SK-N-SH treated with all-trans-retinoic acid at 6 μM for 48 hours (cell line): ENCODE data around the gene FRMD4A.

Experiments used
- ATAC-seq: fragments of 200-7000 bp; cut with Tn5 transposase; 3 replicates; pipeline ENCODE4 v1.9.1; 2020; ENCODE audit warnings: mild to moderate bottlenecking, moderate library complexity
- ARNTL ChIP-seq: fragments of 450-650 bp; formaldehyde crosslinking; IDR thresholded peaks from 2 replicates; pipeline ENCODE4 v1.5.0; 2020; ENCODE audit warnings: low read depth, mild to moderate bottlenecking, moderate library complexity, borderline replicate concordance
- BACH2 ChIP-seq: fragments of 250-450 bp; sonication (Bioruptor Pico); IDR thresholded peaks from 2 replicates; pipeline ENCODE4 v1.9.0; 2021; ENCODE audit warnings: mild to moderate bottlenecking, borderline replicate concordance
- CREB5 ChIP-seq: fragments of 250-450 bp; sonication (Bioruptor Pico); IDR thresholded peaks from 2 replicates; pipeline ENCODE4 v1.5.1; 2020; ENCODE audit warnings: low read depth, mild to moderate bottlenecking, moderate library complexity
- CSRNP3 ChIP-seq: fragments of 250-450 bp; sonication (Bioruptor Pico); IDR thresholded peaks from 2 replicates; pipeline ENCODE4 v1.5.1; 2021; ENCODE audit warnings: mild to moderate bottlenecking, moderate library complexity
- ESRRG ChIP-seq: fragments of 250-450 bp; sonication (Bioruptor Pico); IDR thresholded peaks from 2 replicates; pipeline ENCODE4 v1.6.1; 2021; ENCODE audit warnings: mild to moderate bottlenecking
- GLIS3 ChIP-seq: fragments of 250-450 bp; sonication (Bioruptor Pico); IDR thresholded peaks from 2 replicates; pipeline ENCODE4 v1.5.0; 2020; ENCODE audit warnings: mild to moderate bottlenecking, moderate library complexity
- ISL1 ChIP-seq: fragments of 250-450 bp; sonication (Bioruptor Pico); IDR thresholded peaks from 2 replicates; pipeline ENCODE4 v2.1.2; 2022; ENCODE audit warnings: mild to moderate bottlenecking, moderate library complexity
- OSR1 ChIP-seq: fragments of 250-450 bp; sonication (Bioruptor Pico); IDR thresholded peaks from 2 replicates; pipeline ENCODE4 v1.8.0; 2022; ENCODE audit warnings: moderate library complexity, mild to moderate bottlenecking, inconsistent platforms
- POU6F1 ChIP-seq: fragments of 250-450 bp; sonication (Bioruptor Pico); IDR thresholded peaks from 2 replicates; pipeline ENCODE4 v1.8.0; 2021; ENCODE audit warnings: low read depth, mild to moderate bottlenecking, moderate library complexity, borderline replicate concordance
- PPARA ChIP-seq: fragments of 250-450 bp; sonication (Bioruptor Pico); IDR thresholded peaks from 2 replicates; pipeline ENCODE4 v1.5.0; 2020; ENCODE audit warnings: mild to moderate bottlenecking, borderline replicate concordance
- RARB ChIP-seq: fragments of 250-450 bp; sonication (Bioruptor Pico); IDR thresholded peaks from 2 replicates; pipeline ENCODE4 v1.8.0; 2021; ENCODE audit warnings: mild to moderate bottlenecking, moderate library complexity
- SNAI2 ChIP-seq: fragments of 250-450 bp; sonication (Bioruptor Pico); IDR thresholded peaks from 2 replicates; pipeline ENCODE4 v1.5.0; 2020; ENCODE audit warnings: mild to moderate bottlenecking, moderate library complexity
- TCF4 ChIP-seq: fragments of 250-450 bp; sonication (Bioruptor Pico); IDR thresholded peaks from 2 replicates; pipeline ENCODE4 v1.8.0; 2021; ENCODE audit warnings: mild to moderate bottlenecking, moderate library complexity, borderline replicate concordance
- TSHZ2 ChIP-seq: fragments of 250-450 bp; sonication (Bioruptor Pico); IDR thresholded peaks from 2 replicates; pipeline ENCODE4 v1.5.0; 2020; ENCODE audit warnings: mild to moderate bottlenecking, moderate library complexity
- ZFP3 ChIP-seq: fragments of 250-450 bp; sonication (Bioruptor Pico); IDR thresholded peaks from 2 replicates; pipeline ENCODE4 v1.5.0; 2020; ENCODE audit warnings: mild to moderate bottlenecking, moderate library complexity
- ZFP30 ChIP-seq: fragments of 450-650 bp; formaldehyde crosslinking; IDR thresholded peaks from 2 replicates; pipeline ENCODE4 v1.5.0; 2022; ENCODE audit warnings: mild to moderate bottlenecking, moderate library complexity
- ZNF565 ChIP-seq: fragments of 450-650 bp; formaldehyde crosslinking; conservative IDR thresholded peaks from 2 replicates; pipeline ENCODE4 v1.5.0; 2020; ENCODE audit warnings: low read depth, mild to moderate bottlenecking, moderate library complexity
- ZNF70 ChIP-seq: fragments of 450-650 bp; formaldehyde crosslinking; IDR thresholded peaks from 2 replicates; pipeline ENCODE4 v1.5.0; 2020; ENCODE audit warnings: mild to moderate bottlenecking, moderate library complexity
- ZNF8 ChIP-seq: fragments of 450-650 bp; formaldehyde crosslinking; IDR thresholded peaks from 2 replicates; pipeline ENCODE4 v1.5.0; 2020; ENCODE audit warnings: mild to moderate bottlenecking, moderate library complexity

FRMD4A gene

GRCh38 chr10:14162629-14163344, 167.9 kb downstream of the FRMD4A start (continued):
- TF ChIP-seq POU6F1 (CRISPR knock-in tag) (no peak), PPARA (CRISPR knock-in tag) (no peak), GLIS3 (CRISPR knock-in tag) (no peak), ZFP30 (CRISPR knock-in tag) (no peak), RARB (no peak), BACH2 (CRISPR knock-in tag) (no peak), OSR1 (no peak)

GRCh38 chr10:14162061-14162460, 168.7 kb downstream of the FRMD4A start:
- no peak for ATAC-seq
- TF ChIP-seq ISL1 (CRISPR knock-in tag) (no peak), SNAI2 (CRISPR knock-in tag) (no peak), BACH2 (CRISPR knock-in tag) (no peak)
- TF ChIP-seq, all 23 proteins: peak for 0

- no peak for TF ChIP-seq ZNF70 (CRISPR knock-in tag)
- TF ChIP-seq ZFP3 (CRISPR knock-in tag) = no peak
- TF ChIP-seq SNAI2 (CRISPR knock-in tag) = no peak
- TF ChIP-seq CREB5 = no peak
- TF ChIP-seq BACH2 (CRISPR knock-in tag) = no peak
- TF ChIP-seq CSRNP3 (CRISPR knock-in tag) = no peak
- TF ChIP-seq ZNF565 = no peak
- TF ChIP-seq RARB = no peak
- no peak for TF ChIP-seq TCF4 (CRISPR knock-in tag)
- TF ChIP-seq ISL1 (CRISPR knock-in tag) = no peak
- no peak for TF ChIP-seq POU6F1 (CRISPR knock-in tag)
- TF ChIP-seq TSHZ2 (CRISPR knock-in tag) = no peak
- no peak for TF ChIP-seq ARNTL (CRISPR knock-in tag)
- TF ChIP-seq ZNF8 (CRISPR knock-in tag) = no peak
- ATAC-seq = no peak
These were observed 170.4 kb downstream of the FRMD4A start for GRCh38 chr10:14160299-14160698.

- no peak for ATAC-seq
- no peak for TF ChIP-seq ZFP3 (CRISPR knock-in tag)
- no peak for TF ChIP-seq GLIS3 (CRISPR knock-in tag)
- no peak for TF ChIP-seq ESRRG (CRISPR knock-in tag)
These were observed 172.1 kb downstream of the FRMD4A start for GRCh38 chr10:14158575-14158974.
